ENCODE measurements around the gene FRS3. TPM values are rescaled to one million over a fixed set of nuclear protein-coding genes. Genes with fewer than 3 reads are reported as not detected.
A peak's percentile ranks its signal among the peaks of the same experiment; 100 is the strongest.

The FRS3 gene
- total and polyA plus RNA-seq, 9 of the 15 experiments (the other 6 are each of a cell fraction or from before 2014, with no cell fraction given) = 0.03 to 3.7 (median 1.6) TPM

GRCh38 chr6:41787219-41787917 lies 7.7 kb upstream of the FRS3 start, which contains the start of gene TOMM6 (continued):
- TF ChIP-seq KDM4B (IDR thresholded peaks at IDR 0.05; ENCODE audit: borderline replicate concordance in 2 of 2, low read depth in 1 of 2) = peak in 1 of 2 experiments; percentile 90; a peak in 1 of 4 replicates
- peak; percentile 64 for TF ChIP-seq PCBP1 (IDR thresholded peaks at IDR 0.05; ENCODE audit: low read depth, low read length, poor library complexity, severe bottlenecking)
- peak; percentile 96 for TF ChIP-seq POLR2G (IDR thresholded peaks at IDR 0.05; ENCODE audit: low read depth, low read length)
- TF ChIP-seq ELK3 (CRISPR knock-in tag; IDR thresholded peaks at IDR 0.05) = no peak
- TF ChIP-seq ZBTB1 (CRISPR knock-in tag; IDR thresholded peaks at IDR 0.05; ENCODE audit: borderline replicate concordance, low read depth) = peak; percentile 82
- TF ChIP-seq MECOM (CRISPR knock-in tag; IDR thresholded peaks at IDR 0.05) = no peak
- TF ChIP-seq ZNF668 (CRISPR knock-in tag; IDR thresholded peaks at IDR 0.05) = no peak
- TF ChIP-seq KLF10 (CRISPR knock-in tag; IDR thresholded peaks at IDR 0.05) = no peak
- no peak for TF ChIP-seq MEF2D (tag; conservative IDR thresholded peaks at IDR 0.05; ENCODE audit: low read depth)
- 0 out of 2 replicates have a peak, but pooled peaks have one; percentile 49 for TF ChIP-seq CBX5 (IDR thresholded peaks at IDR 0.05; ENCODE audit: borderline replicate concordance, low read depth)
- TF ChIP-seq TCF7 (IDR thresholded peaks at IDR 0.05; ENCODE audit: borderline replicate concordance) = peak; percentile 62; the same call in 1 of the 2 replicates
- peak in 2 of 3 experiments; percentile 69 to 92; a peak in 4 of 6 replicates for TF ChIP-seq ZBTB11 (CRISPR knock-in tag; IDR thresholded peaks at IDR 0.05)
- TF ChIP-seq NFE2L1 (tag; IDR thresholded peaks at IDR 0.05; ENCODE audit: borderline replicate concordance, low read depth) = no peak
- TF ChIP-seq ZC3H4 (CRISPR knock-in tag; IDR thresholded peaks at IDR 0.05; ENCODE audit: borderline replicate concordance) = no peak
- no peak for TF ChIP-seq ZNF785 (CRISPR knock-in tag; IDR thresholded peaks at IDR 0.05)
- TF ChIP-seq SREBF1 (IDR thresholded peaks at IDR 0.05; ENCODE audit: borderline replicate concordance, low read depth, low read length) = no peak
- peak; percentile 78 for TF ChIP-seq JUND (IDR thresholded peaks at IDR 0.05; ENCODE audit: borderline replicate concordance, low read depth, low read length)
- TF ChIP-seq JUND (tag; IDR thresholded peaks at IDR 0.05; ENCODE audit: borderline replicate concordance, low read depth, low read length) = peak; percentile 58; the same call in 1 of the 3 replicates
- 0 out of 2 replicates have a peak, but pooled peaks have one; percentile 3 for TF ChIP-seq KLF6 (CRISPR knock-in tag; IDR thresholded peaks at IDR 0.05; ENCODE audit: borderline replicate concordance)
- TF ChIP-seq CBX1 (IDR thresholded peaks at IDR 0.05; ENCODE audit: low read depth) = no peak; the same call in 1 of the 2 replicates
- TF ChIP-seq KAT7 (CRISPR knock-in tag; IDR thresholded peaks at IDR 0.05; ENCODE audit: borderline replicate concordance) = peak; percentile 95
- TF ChIP-seq HNRNPL (IDR thresholded peaks at IDR 0.05; ENCODE audit: low read depth, low read length) = no peak
- TF ChIP-seq ESRRB (CRISPR knock-in tag; IDR thresholded peaks at IDR 0.05; ENCODE audit: borderline replicate concordance) = no peak
- TF ChIP-seq ARHGAP35 (IDR thresholded peaks at IDR 0.05; ENCODE audit: partially characterized antibody) = no peak

Measured in K562 (cell line).